UCSD-AML1 (cell line): Measurements from ENCODE around the gene SMAGP.
"Not testable (repeated sequence)": the region's sequence is repeated elsewhere in the genome, so short reads cannot be mapped to it uniquely, and the experiment has no call there.

ENCODE experiments used
- DNase-seq: peaks from one replicate; lab custom pipeline; 2025; ENCODE audit not compliant: unreplicated experiment; lab: John Stamatoyannopoulos, UW

The SMAGP gene

GRCh38 chr12:51265024-51265423 is 5.2 kb downstream of the SMAGP start:
- no peak for DNase-seq

GRCh38 chr12:51264297-51264696 is 5.9 kb downstream of the SMAGP start:
- DNase-seq: no peak

GRCh38 chr12:51263341-51263740 is 6.9 kb downstream of the SMAGP start:
- no peak for DNase-seq

- no peak for DNase-seq
These were observed 7.4 kb downstream of the SMAGP start for GRCh38 chr12:51262758-51263177.

GRCh38 chr12:51259600-51259999 is 10.6 kb downstream of the SMAGP start:
- DNase-seq: not testable (repeated sequence)

GRCh38 chr12:51254536-51254935 is 15.7 kb downstream of the SMAGP start:
- DNase-seq: no peak

GRCh38 chr12:51253276-51253675 is 16.9 kb downstream of the SMAGP start:
- no peak for DNase-seq

- DNase-seq: no peak
These were observed 22.6 kb downstream of the SMAGP start for GRCh38 chr12:51247523-51248206.

- peak; percentile 75 for DNase-seq
These were observed 23.9 kb downstream of the SMAGP start for GRCh38 chr12:51246254-51246853.

- DNase-seq: no peak
These were observed 24.6 kb downstream of the SMAGP start for GRCh38 chr12:51245476-51246253.

GRCh38 chr12:51244269-51244668 is 25.9 kb downstream of the SMAGP start:
- DNase-seq: no peak

- DNase-seq: no peak
These were observed 27.3 kb downstream of the SMAGP start for GRCh38 chr12:51242876-51243275.

GRCh38 chr12:51242120-51242519 is 28.1 kb downstream of the SMAGP start:
- no peak for DNase-seq

GRCh38 chr12:51240971-51241370 is 29.2 kb downstream of the SMAGP start:
- no peak for DNase-seq

GRCh38 chr12:51238510-51239334 is 31.5 kb downstream of the SMAGP start, which contains the start of gene DAZAP2:
Gene DAZAP2 (plus strand): TSS chr12:51238826. CDS start chr12:51238908, 82 bp downstream.
- peak; percentile 95 for DNase-seq

GRCh38 chr12:51238037-51238509 is 32.1 kb downstream of the SMAGP start:
- DNase-seq: no peak

- DNase-seq: no peak
These were observed 35.7 kb downstream of the SMAGP start for GRCh38 chr12:51234530-51234929.

- no peak for DNase-seq
These were observed 37.6 kb downstream of the SMAGP start for GRCh38 chr12:51232642-51233041.

GRCh38 chr12:51229116-51229809 is 41.0 kb downstream of the SMAGP start:
- no peak for DNase-seq

GRCh38 chr12:51227962-51228361 is 42.3 kb downstream of the SMAGP start:
- DNase-seq: no peak
